ENCODE results near the gene VAC14.

VAC14 gene

GRCh38 chr16:70764632-70765031 lies 36.3 kb downstream of the VAC14 start:
- no peak for DNase-seq (ENCODE audit: low read depth in 2 of 2)

DNA sequence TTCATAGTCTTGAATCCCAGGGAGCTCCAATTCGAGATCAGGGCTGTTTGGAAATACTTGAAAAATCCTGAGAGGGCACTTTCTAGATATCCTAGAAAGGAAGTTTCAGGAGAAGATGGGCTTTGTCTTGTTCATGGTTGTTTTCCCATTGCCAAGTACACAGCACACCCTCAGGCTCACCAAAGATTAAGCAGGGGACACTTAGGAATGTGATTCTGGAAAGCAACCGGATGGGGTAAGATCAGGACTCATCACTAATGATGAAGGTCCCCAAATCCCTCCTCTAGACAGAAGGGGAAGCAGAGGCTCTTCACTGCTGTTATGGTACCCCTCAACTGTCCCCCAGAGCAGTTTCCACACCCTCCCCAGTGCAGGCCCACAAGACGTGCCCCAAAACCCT lies 40.7 kb downstream of the VAC14 start:
- DNase-seq (ENCODE audit: low read depth in 2 of 2): no peak

DNA sequence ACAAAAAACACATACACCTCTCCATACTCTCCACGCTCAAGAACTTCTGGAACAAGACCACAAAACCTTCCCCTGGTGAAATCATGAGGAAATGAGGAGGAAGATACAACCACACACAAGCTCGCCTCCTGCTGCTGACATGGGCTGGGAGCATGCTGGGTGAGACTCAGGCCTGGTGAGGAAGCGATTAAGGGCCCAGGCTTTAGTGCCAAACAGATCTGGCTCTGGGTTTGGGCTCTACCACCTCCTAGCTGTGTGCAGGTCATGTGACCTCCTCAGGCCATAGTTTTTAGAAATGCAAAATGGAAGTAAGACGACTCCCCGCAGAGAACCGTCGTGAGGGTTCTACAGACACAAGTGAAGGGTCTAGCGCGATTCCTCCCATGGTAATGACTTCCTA lies 41.3 kb downstream of the VAC14 start:
- no peak for DNase-seq (ENCODE audit: low read depth in 2 of 2)

DNA sequence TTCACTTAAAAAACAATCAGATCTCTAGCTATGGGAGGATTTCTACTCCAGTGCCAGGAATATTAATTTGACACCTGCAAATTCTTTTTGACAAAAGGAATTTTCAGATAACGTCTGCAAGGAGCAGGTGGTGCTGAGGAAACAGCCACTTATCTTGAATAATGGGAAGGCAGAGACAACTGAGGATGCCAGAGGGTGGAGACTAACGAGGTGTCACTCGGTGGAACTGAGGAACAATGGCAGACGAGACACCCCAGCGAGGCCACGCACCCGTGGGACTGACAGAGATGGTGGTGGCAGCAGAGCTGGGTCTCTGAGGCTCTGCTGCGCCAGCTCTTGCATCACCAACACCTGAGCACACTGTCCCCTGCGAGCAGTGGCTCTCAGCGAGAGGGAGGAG lies 42.2 kb downstream of the VAC14 start:
- no peak for DNase-seq (ENCODE audit: low read depth in 2 of 2)

GRCh38 chr16:70757183-70757582 lies 43.8 kb downstream of the VAC14 start:
- no peak for DNase-seq (ENCODE audit: low read depth in 2 of 2)

DNA sequence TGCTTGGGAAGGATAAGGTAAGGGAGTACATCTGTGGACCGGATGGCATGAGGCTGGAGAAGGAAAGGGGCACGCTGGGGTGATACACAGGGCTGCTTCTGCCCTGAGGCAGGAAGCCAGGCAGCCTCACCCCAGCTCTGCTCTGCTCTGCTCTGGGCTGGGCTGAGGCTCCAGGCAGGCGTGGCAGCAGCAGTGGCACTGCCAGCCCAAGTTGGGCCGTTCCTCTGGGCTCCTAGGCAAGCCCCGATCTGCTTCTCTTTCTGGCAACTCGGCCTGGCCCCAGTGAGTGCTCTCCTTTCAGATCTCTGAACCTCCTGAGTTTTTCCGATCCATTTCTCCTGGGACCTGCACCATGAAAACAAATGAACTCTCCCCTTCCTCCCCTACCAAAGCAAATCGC lies 44.9 kb downstream of the VAC14 start:
- DNase-seq (ENCODE audit: low read depth in 2 of 2): no peak

DNA sequence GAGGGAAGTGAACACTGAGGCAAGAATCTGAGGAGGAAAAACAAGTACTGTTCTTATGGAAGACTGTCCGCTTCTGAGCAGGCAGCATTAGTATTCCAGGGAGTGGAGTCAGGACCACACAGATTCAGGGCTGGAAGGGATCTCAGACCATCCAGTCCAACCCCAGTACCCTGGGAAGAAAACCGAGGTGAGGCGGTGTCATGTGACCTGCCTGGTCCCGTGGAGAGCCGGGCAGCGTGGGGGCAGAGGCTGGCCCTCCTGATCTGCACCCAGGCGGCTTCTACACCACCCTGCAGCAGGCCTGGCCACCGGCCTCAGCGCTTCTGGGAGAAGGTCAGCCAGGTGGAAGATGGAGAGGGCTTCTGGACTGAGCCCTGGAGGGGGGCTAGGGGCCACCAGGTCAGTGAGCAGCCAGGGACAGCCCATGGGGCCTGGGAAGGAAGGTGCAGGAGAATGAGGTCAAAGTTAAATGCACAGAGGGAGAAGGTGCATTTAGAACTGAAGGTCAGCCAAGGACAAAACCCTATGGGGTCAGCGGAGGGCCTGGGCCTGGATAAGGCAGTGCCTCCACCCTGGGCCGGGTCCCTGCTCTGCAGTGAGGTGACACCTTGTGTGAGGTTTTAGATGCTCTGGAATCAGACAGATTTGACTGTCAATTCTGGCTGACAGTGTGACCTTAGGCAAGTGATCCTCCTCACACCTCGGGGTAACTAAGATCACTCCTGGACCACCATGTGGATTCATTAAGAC lies 45.9 kb downstream of the VAC14 start:
- DNase-seq (ENCODE audit: low read depth in 2 of 2): no peak

GRCh38 chr16:70754371-70754770 lies 46.6 kb downstream of the VAC14 start:
- DNase-seq (ENCODE audit: low read depth in 2 of 2): no peak

GRCh38 chr16:70753694-70754325 lies 47.1 kb downstream of the VAC14 start:
- no peak for DNase-seq (ENCODE audit: low read depth in 2 of 2)

DNA sequence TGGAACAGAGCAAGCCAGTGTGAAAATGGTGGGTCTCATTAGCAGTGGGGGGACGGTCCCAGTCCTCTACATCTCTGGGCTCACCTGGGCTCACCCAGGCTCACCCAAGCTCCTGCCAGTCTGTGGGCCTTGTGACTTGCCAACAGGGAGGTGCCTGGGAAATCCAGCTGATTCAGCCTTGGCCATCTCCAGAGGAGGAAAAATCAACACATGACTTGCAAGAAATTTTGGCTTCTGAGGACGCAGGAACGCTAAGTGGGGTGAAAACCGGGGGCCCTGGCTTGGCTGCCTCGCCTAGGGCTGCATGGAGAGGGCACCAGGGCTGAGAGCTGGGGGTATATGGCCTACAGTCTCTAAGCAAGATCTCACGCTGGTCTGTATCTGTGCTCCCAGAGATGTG lies 47.7 kb downstream of the VAC14 start:
- DNase-seq (ENCODE audit: low read depth in 2 of 2): no peak

- DNase-seq (ENCODE audit: low read depth in 2 of 2): no peak
These were observed 48.5 kb downstream of the VAC14 start for GRCh38 chr16:70752426-70752825.

DNA sequence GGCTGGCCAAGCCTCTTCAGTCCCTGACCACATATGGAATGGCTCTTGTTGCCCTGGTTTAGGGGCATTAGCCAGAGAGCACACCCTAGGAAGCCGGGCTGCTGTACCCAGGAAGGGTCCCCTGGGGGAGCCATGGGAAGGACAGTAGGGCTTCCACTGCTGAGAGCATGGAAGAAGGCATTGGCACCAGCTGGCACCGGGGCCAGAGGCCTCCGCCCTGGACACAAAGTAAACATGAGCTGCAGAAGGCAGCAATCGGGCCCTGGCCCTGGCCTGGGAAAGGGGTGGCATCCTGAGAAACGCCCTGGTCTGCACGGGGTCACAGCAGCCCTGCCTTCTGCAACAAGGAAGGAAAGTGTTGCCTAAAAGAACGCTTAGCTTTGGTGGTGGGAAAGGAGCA lies 49.4 kb downstream of the VAC14 start:
- DNase-seq (ENCODE audit: low read depth in 2 of 2): no peak

GRCh38 chr16:70750893-70751467 lies 50.0 kb downstream of the VAC14 start:
- DNase-seq (ENCODE audit: low read depth in 2 of 2): no peak

GRCh38 chr16:70749681-70750601 lies 51.0 kb downstream of the VAC14 start:
- DNase-seq (ENCODE audit: low read depth in 2 of 2): no peak

DNA sequence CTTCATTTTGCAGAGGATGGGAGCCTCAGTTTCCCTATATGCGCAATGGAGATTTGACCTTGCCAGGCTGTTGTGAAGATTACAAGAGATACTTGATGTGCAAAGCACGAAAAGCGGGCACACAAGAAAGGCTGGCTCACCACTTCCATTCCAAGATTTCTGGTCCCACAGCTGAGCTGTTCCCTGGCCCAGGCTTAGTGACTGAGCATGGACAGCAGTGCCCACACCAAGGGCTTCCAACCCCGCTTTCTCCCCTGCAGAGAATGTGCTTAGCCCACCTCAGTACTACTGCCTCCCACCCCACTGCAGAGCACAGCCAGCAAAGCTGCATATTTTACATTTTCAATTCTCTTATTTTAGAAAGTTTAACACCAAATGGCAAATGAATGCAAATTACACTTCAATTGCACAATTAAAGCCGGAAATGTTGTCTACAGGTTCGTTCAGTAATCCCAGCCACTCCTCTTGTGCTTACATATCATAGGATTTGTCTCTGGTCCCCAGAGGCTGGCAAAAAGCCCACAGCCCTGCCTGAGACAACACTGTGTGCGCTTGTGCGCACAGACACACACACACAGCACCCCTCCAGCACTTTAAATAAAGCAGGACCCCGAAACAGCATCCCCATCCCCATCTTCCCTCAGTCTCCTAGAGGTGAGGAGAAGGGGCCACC lies 51.8 kb downstream of the VAC14 start:
- no peak for DNase-seq (ENCODE audit: low read depth in 2 of 2)

GRCh38 chr16:70747703-70748631 lies 53.0 kb downstream of the VAC14 start:
- no peak for DNase-seq (ENCODE audit: low read depth in 2 of 2)

DNA sequence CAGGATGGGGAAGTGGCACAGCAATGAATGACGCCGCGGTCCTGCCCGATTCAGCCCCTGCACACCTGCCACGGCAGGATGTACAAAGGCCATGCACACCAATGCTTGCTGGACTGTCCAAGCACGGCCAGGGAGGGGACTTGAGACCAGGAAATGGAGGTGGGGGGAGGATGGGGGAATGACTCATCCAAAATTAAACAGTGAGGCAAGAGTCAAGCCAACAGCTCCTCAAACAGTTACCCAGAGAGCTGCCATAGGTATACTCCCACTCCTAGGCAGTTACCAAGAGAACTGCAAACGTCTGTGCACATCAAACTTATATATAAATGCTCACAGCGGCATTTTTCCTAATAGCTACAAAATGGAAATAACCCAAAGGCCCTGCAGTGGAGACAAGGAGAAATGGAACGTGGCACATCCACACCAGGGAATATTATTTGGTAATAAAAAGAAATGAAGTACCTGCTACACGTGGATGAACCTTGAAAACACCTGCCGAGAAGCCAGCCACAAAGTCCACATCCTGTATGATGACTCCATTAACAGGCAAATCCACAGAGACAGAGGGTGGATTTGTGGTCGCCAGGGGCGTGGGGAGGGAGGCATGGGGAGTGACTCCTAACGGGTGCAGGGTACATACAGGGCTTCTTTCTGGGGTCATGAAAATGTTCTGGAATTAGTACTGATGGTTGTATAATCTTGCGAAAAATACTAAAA lies 54.1 kb downstream of the VAC14 start:
- DNase-seq (ENCODE audit: low read depth in 2 of 2): no peak

DNA sequence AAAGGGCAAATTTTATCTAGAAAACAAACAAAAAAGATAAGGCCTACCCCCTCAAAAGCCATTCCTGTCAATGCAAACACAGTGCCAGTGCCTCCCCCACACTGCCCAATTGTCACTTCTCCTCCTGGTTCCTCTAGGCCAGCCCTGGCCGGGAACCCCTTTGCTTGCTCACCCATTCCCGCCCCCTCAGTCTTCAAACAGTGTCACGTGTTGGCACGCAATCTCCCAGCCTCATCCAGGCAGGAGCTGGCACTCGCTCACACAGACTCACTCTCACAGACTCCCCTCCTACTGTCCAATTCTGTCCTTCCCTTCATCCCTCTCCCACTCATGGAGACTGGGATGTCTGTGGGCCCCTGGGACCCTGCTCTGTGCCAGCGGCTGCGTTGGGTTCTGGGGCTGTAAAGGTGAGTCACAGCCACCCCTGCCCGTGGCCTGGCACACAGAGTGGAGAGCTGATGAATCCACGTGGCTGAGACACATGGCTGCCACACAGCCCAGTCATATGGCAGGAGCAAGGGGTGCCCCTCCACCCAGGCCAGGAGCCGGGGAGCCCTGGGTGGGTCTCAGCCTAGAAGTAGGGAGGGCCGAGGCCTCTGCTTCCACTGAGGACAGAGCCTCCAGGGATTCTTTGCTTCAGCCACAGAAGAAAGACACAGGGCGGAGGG lies 54.8 kb downstream of the VAC14 start:
- DNase-seq (ENCODE audit: low read depth in 2 of 2): no peak

DNA sequence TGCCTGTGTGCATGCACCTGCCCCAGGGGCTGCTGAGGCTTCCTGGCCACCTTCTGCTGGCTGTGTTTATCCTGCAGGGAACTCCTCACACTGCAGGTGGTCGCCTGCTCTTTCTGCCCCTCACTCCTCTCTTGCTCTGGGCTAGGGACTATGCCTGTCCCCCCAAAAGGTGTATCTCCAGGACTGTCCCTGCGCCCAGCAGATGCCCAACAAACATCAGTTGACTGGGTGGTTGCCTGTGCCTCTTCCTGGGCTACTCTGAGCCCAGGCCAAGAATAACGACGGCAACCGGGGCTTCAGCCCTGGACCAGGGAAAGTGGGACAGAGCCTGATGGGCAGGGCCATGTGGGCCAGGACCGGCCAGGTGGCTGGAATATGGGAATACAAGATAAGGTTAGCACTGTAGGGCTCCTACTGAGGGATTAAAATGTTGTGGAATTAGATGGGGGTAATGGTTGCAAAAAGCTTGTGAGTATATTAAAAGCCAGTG lies 55.4 kb downstream of the VAC14 start:
- no peak for DNase-seq (ENCODE audit: low read depth in 2 of 2)

Measured in stimulated activated CD4-positive, alpha-beta T cell treated with anti-CD3 and anti-CD28 coated beads, Interleukin-15, amount 100 ng/mL, for 48 hours (primary cell).